Neural cell (in vitro differentiated cells): ENCODE measurements around the gene RNF13. TPM values are rescaled to one million over a fixed set of nuclear protein-coding genes. Genes with fewer than 3 reads are reported as not detected.

Source experiments
- H2AFZ ChIP-seq: fragments of 200-600, 300-800 bp; sonication (generic), shearing (Covaris generic); 2 replicates; pipeline ENCODE4 v1.6.0; 2014; ENCODE audit warnings: low read depth, mild to moderate bottlenecking, antibody characterized with exemption, low read length, moderate library complexity
- H3F3A ChIP-seq: fragments of 200-600 bp; shearing (Covaris generic); 2 replicates; pipeline ENCODE4 v1.6.1; 2016; ENCODE audit warnings: mild to moderate bottlenecking, moderate library complexity, mixed read lengths, antibody characterized with exemption, low read length; ENCODE audit not compliant: insufficient read depth, poor library complexity, severe bottlenecking
- H3K27ac ChIP-seq: fragments of 200-600, 300-800 bp; sonication (generic), shearing (Covaris generic); 2 replicates; pipeline ENCODE4 v1.5.1; 2014; ENCODE audit warnings: mild to moderate bottlenecking, low read length, moderate library complexity
- H3K27me3 ChIP-seq: fragments of 300-800, 200-600 bp; sonication (generic), shearing (Covaris generic); 2 replicates; pipeline ENCODE4 v1.6.0; 2014; ENCODE audit warnings: mild to moderate bottlenecking, low read depth, low read length, moderate library complexity; ENCODE audit not compliant: insufficient read depth
- H3K36me3 ChIP-seq: fragments of 300-800, 200-600 bp; sonication (generic), shearing (Covaris generic); 2 replicates; pipeline ENCODE4 v1.5.1; 2014; ENCODE audit warnings: mild to moderate bottlenecking, antibody characterized with exemption, low read length, moderate library complexity; ENCODE audit not compliant: insufficient read depth
- H3K4me2 ChIP-seq: fragments of 300-800, 200-600 bp; sonication (generic), shearing (Covaris generic); 2 replicates; pipeline ENCODE4 v1.6.0; 2014; ENCODE audit warnings: mild to moderate bottlenecking, low read length
- H3K4me3 ChIP-seq: fragments of 300-800, 200-600 bp; sonication (generic), shearing (Covaris generic); 2 replicates; pipeline ENCODE4 v1.5.1; 2014; ENCODE audit warnings: mild to moderate bottlenecking, low read length, moderate library complexity
- H3K79me2 ChIP-seq: fragments of 200-600 bp; shearing (Covaris generic); replicated peaks from 2 replicates; pipeline ENCODE4 v1.6.0; 2014; ENCODE audit warnings: mild to moderate bottlenecking, low read length, moderate library complexity; ENCODE audit not compliant: insufficient read depth
- H3K9ac ChIP-seq: fragments of 300-800, 200-600 bp; sonication (generic), shearing (Covaris generic); 2 replicates; pipeline ENCODE4 v1.6.1; 2016; ENCODE audit warnings: mild to moderate bottlenecking, low read length, mixed read lengths
- H3K9me2 ChIP-seq: fragments of 200-600 bp; shearing (Covaris generic); 2 replicates; pipeline ENCODE4 v1.6.1; 2016; ENCODE audit warnings: mild to moderate bottlenecking, low read length, mixed read lengths; ENCODE audit not compliant: insufficient read depth
- H3K9me3 ChIP-seq: fragments of 200-600, 300-800 bp; sonication (generic), shearing (Covaris generic); 2 replicates; pipeline ENCODE4 v1.6.1; 2016; ENCODE audit warnings: mild to moderate bottlenecking, mixed run types, low read length, moderate library complexity, mixed read lengths
- H4K20me1 ChIP-seq: fragments of 200-600 bp; shearing (Covaris generic); 2 replicates; pipeline ENCODE4 v1.6.1; 2016; ENCODE audit warnings: mild to moderate bottlenecking, mixed run types; ENCODE audit not compliant: insufficient read depth
- EP300 ChIP-seq: fragments of 450-650 bp; conservative IDR thresholded peaks from 2 replicates; pipeline ENCODE4 v1.6.1; 2014; ENCODE audit warnings: antibody characterized with exemption, mild to moderate bottlenecking, moderate library complexity; ENCODE audit not compliant: poor library complexity, severe bottlenecking
- EZH2 ChIP-seq: fragments of 200-600, 300-800 bp; shearing (Covaris generic), sonication (generic); IDR thresholded peaks from 2 replicates; pipeline ENCODE4 v1.6.1; 2014; ENCODE audit warnings: antibody characterized with exemption, low read length, borderline replicate concordance, mild to moderate bottlenecking; ENCODE audit not compliant: insufficient read depth, poor library complexity, severe bottlenecking
- MXI1 ChIP-seq: fragments of 450-650 bp; conservative IDR thresholded peaks from 2 replicates; pipeline ENCODE4 v1.6.1; 2014; ENCODE audit warnings: antibody characterized with exemption, mild to moderate bottlenecking; ENCODE audit not compliant: poor library complexity, severe bottlenecking
- POLR2AphosphoS5 ChIP-seq: IDR thresholded peaks from 2 replicates; pipeline ENCODE4 v1.6.1; 2012
- RAD21 ChIP-seq: fragments of 450-650 bp; conservative IDR thresholded peaks from 2 replicates; pipeline ENCODE4 v1.6.1; 2014; ENCODE audit warnings: antibody characterized with exemption, mild to moderate bottlenecking, moderate library complexity
- SMC3 ChIP-seq: fragments of 450-650 bp; conservative IDR thresholded peaks from 2 replicates; pipeline ENCODE4 v1.6.1; 2014; ENCODE audit warnings: antibody characterized with exemption, mild to moderate bottlenecking, moderate library complexity; ENCODE audit not compliant: poor library complexity
- TAF1 ChIP-seq: IDR thresholded peaks from 2 replicates; pipeline ENCODE4 v1.6.1; 2012; ENCODE audit warnings: low read depth
- polyA plus RNA-seq: library from polyadenylated mRNA; depleted of rRNA; stranded (reverse); fragments of >200 nt; gene quantifications from 2 replicates; pipeline ENCODE4 v1.2.3, GENCODE V29; 2014
- TF ChIP-seq, protein P1 (sequence below): fragments of 450-650 bp; IDR thresholded peaks from 2 replicates; pipeline ENCODE4 v1.5.1; 2014; ENCODE audit warnings: antibody characterized with exemption, mild to moderate bottlenecking, moderate library complexity; ENCODE audit not compliant: poor library complexity, severe bottlenecking
- TF ChIP-seq, protein P2 (sequence below): IDR thresholded peaks from 2 replicates; pipeline ENCODE4 v1.6.1; 2012; ENCODE audit warnings: borderline replicate concordance

Gene RNF13
- polyA plus RNA-seq, 1 donor from 2014 or later = 52.3 TPM

DNA sequence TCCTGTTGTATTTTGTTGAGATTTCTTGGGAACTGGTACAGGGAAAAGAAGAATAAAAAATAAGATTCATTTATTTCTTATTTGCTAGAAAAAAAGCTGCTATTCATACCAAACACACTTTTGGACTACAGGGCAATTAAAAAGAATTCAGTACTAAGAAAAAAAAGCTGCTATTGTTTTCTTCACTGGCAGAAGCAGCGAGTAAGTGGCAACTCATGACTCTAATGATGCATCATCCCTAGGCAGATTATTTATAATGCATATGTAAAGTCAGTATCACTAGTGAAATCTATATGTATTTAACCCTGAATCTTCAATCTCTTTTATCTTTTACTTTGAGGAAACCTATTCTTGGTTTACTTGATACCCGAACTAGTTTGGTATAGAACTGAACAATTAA is 142.4 kb downstream of the RNF13 start:
- peaks cover 5% of the 10 kb centered on the region for H3K79me2 ChIP-seq
- no peaks in the 10 kb centered on the region for H4K20me1 ChIP-seq
- H3K9me3 ChIP-seq = no peaks in the 10 kb centered on the region
- no peaks in the 10 kb centered on the region for H3K9me2 ChIP-seq
- no peaks in the 10 kb centered on the region for H3F3A ChIP-seq
- no peaks in the 10 kb centered on the region for H3K36me3 ChIP-seq
- H3K9ac ChIP-seq = no peak overlapping the region
- H3K27ac ChIP-seq = no peak overlapping the region
- TF ChIP-seq RAD21 (no peak), POLR2AphosphoS5 (no peak), EP300 (no peak)
- no peaks in the 10 kb centered on the region for H3K27me3 ChIP-seq
- H2AFZ ChIP-seq = no peak overlapping the region
- no peak overlapping the region for H3K4me3 ChIP-seq
- H3K4me2 ChIP-seq = no peak overlapping the region

DNA sequence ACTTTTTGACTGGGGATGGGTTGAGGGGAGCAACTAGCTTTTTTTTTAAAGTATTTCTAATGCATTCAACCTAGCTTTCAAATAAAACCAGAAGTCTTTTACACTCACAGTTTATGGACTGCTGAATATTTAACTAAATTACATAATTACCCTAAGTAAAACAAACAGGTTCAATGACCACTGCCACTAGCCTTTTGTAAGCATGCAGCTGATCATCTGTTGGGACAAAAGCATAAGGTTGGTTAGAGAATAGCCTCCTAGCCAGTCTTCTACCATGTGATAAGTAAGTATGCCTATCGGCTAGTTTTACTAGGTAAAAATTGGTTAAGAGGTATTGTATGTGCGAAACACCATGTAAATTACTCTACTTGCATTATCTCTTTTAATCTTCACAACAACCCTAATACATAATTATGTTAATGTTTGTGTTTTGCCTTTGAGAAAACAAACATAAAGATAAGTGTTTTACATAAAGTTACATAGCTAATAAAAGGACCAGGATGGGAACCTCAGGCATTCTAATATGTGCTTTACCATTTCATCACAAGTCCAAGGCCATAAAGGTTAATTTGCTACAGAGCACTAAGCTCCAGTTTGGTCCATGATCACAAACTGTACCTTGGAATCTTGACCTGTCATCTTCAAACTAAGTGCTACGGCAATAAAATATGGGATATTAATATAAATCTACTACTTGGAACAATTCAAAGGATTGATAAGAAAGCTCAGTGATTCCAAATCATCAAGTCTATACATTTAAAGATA is 144.5 kb downstream of the RNF13 start:
- Histone ChIP-seq H3K27me3 (no peaks in the 10 kb centered on the region), H3K36me3 (no peaks in the 10 kb centered on the region), H3K79me2 (peaks cover 18% of the 10 kb centered on the region), H3K4me2 (no peak overlapping the region), H3K4me3 (no peak overlapping the region), H4K20me1 (no peaks in the 10 kb centered on the region), H3K27ac (no peak overlapping the region), H2AFZ (no peak overlapping the region), H3K9ac (no peak overlapping the region), H3K9me3 (no peaks in the 10 kb centered on the region), H3K9me2 (no peaks in the 10 kb centered on the region), H3F3A (no peaks in the 10 kb centered on the region)
- TF ChIP-seq, protein P1, sequence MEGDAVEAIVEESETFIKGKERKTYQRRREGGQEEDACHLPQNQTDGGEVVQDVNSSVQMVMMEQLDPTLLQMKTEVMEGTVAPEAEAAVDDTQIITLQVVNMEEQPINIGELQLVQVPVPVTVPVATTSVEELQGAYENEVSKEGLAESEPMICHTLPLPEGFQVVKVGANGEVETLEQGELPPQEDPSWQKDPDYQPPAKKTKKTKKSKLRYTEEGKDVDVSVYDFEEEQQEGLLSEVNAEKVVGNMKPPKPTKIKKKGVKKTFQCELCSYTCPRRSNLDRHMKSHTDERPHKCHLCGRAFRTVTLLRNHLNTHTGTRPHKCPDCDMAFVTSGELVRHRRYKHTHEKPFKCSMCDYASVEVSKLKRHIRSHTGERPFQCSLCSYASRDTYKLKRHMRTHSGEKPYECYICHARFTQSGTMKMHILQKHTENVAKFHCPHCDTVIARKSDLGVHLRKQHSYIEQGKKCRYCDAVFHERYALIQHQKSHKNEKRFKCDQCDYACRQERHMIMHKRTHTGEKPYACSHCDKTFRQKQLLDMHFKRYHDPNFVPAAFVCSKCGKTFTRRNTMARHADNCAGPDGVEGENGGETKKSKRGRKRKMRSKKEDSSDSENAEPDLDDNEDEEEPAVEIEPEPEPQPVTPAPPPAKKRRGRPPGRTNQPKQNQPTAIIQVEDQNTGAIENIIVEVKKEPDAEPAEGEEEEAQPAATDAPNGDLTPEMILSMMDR = no peak
- TF ChIP-seq POLR2AphosphoS5 = no peak
- no peak for TF ChIP-seq SMC3
- TF ChIP-seq EZH2 = no peak
- TF ChIP-seq, protein P2, sequence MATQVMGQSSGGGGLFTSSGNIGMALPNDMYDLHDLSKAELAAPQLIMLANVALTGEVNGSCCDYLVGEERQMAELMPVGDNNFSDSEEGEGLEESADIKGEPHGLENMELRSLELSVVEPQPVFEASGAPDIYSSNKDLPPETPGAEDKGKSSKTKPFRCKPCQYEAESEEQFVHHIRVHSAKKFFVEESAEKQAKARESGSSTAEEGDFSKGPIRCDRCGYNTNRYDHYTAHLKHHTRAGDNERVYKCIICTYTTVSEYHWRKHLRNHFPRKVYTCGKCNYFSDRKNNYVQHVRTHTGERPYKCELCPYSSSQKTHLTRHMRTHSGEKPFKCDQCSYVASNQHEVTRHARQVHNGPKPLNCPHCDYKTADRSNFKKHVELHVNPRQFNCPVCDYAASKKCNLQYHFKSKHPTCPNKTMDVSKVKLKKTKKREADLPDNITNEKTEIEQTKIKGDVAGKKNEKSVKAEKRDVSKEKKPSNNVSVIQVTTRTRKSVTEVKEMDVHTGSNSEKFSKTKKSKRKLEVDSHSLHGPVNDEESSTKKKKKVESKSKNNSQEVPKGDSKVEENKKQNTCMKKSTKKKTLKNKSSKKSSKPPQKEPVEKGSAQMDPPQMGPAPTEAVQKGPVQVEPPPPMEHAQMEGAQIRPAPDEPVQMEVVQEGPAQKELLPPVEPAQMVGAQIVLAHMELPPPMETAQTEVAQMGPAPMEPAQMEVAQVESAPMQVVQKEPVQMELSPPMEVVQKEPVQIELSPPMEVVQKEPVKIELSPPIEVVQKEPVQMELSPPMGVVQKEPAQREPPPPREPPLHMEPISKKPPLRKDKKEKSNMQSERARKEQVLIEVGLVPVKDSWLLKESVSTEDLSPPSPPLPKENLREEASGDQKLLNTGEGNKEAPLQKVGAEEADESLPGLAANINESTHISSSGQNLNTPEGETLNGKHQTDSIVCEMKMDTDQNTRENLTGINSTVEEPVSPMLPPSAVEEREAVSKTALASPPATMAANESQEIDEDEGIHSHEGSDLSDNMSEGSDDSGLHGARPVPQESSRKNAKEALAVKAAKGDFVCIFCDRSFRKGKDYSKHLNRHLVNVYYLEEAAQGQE = no peak
- TF ChIP-seq MXI1 = no peak
- no peak for TF ChIP-seq RAD21
- no peak for TF ChIP-seq EP300
- no peak for TF ChIP-seq TAF1
